Neural cell (in vitro differentiated cells): ENCODE measurements around the gene SND1. TPM values are rescaled to one million over a fixed set of nuclear protein-coding genes. Genes with fewer than 3 reads are reported as not detected.

Experiments used
- H2AFZ ChIP-seq: fragments of 200-600, 300-800 bp; sonication (generic), shearing (Covaris generic); 2 replicates; pipeline ENCODE4 v1.6.0; 2014; ENCODE audit warnings: low read depth, mild to moderate bottlenecking, antibody characterized with exemption, low read length, moderate library complexity
- H3F3A ChIP-seq: fragments of 200-600 bp; shearing (Covaris generic); 2 replicates; pipeline ENCODE4 v1.6.1; 2016; ENCODE audit warnings: mild to moderate bottlenecking, moderate library complexity, mixed read lengths, antibody characterized with exemption, low read length; ENCODE audit not compliant: insufficient read depth, poor library complexity, severe bottlenecking
- H3K27ac ChIP-seq: fragments of 200-600, 300-800 bp; sonication (generic), shearing (Covaris generic); 2 replicates; pipeline ENCODE4 v1.5.1; 2014; ENCODE audit warnings: mild to moderate bottlenecking, low read length, moderate library complexity
- H3K27me3 ChIP-seq: fragments of 300-800, 200-600 bp; sonication (generic), shearing (Covaris generic); 2 replicates; pipeline ENCODE4 v1.6.0; 2014; ENCODE audit warnings: mild to moderate bottlenecking, low read depth, low read length, moderate library complexity; ENCODE audit not compliant: insufficient read depth
- H3K36me3 ChIP-seq: fragments of 300-800, 200-600 bp; sonication (generic), shearing (Covaris generic); 2 replicates; pipeline ENCODE4 v1.5.1; 2014; ENCODE audit warnings: mild to moderate bottlenecking, antibody characterized with exemption, low read length, moderate library complexity; ENCODE audit not compliant: insufficient read depth
- H3K4me2 ChIP-seq: fragments of 300-800, 200-600 bp; sonication (generic), shearing (Covaris generic); 2 replicates; pipeline ENCODE4 v1.6.0; 2014; ENCODE audit warnings: mild to moderate bottlenecking, low read length
- H3K4me3 ChIP-seq: fragments of 300-800, 200-600 bp; sonication (generic), shearing (Covaris generic); 2 replicates; pipeline ENCODE4 v1.5.1; 2014; ENCODE audit warnings: mild to moderate bottlenecking, low read length, moderate library complexity
- H3K79me2 ChIP-seq: fragments of 200-600 bp; shearing (Covaris generic); replicated peaks from 2 replicates; pipeline ENCODE4 v1.6.0; 2014; ENCODE audit warnings: mild to moderate bottlenecking, low read length, moderate library complexity; ENCODE audit not compliant: insufficient read depth
- H3K9ac ChIP-seq: fragments of 300-800, 200-600 bp; sonication (generic), shearing (Covaris generic); 2 replicates; pipeline ENCODE4 v1.6.1; 2016; ENCODE audit warnings: mild to moderate bottlenecking, low read length, mixed read lengths
- H3K9me2 ChIP-seq: fragments of 200-600 bp; shearing (Covaris generic); 2 replicates; pipeline ENCODE4 v1.6.1; 2016; ENCODE audit warnings: mild to moderate bottlenecking, low read length, mixed read lengths; ENCODE audit not compliant: insufficient read depth
- H3K9me3 ChIP-seq: fragments of 200-600, 300-800 bp; sonication (generic), shearing (Covaris generic); 2 replicates; pipeline ENCODE4 v1.6.1; 2016; ENCODE audit warnings: mild to moderate bottlenecking, mixed run types, low read length, moderate library complexity, mixed read lengths
- H4K20me1 ChIP-seq: fragments of 200-600 bp; shearing (Covaris generic); 2 replicates; pipeline ENCODE4 v1.6.1; 2016; ENCODE audit warnings: mild to moderate bottlenecking, mixed run types; ENCODE audit not compliant: insufficient read depth
- CTCF ChIP-seq: fragments of 450-650 bp; IDR thresholded peaks from 2 replicates; pipeline ENCODE4 v1.5.1; 2014; ENCODE audit warnings: antibody characterized with exemption, mild to moderate bottlenecking, moderate library complexity; ENCODE audit not compliant: poor library complexity, severe bottlenecking
- EP300 ChIP-seq: fragments of 450-650 bp; conservative IDR thresholded peaks from 2 replicates; pipeline ENCODE4 v1.6.1; 2014; ENCODE audit warnings: antibody characterized with exemption, mild to moderate bottlenecking, moderate library complexity; ENCODE audit not compliant: poor library complexity, severe bottlenecking
- EZH2 ChIP-seq: fragments of 200-600, 300-800 bp; shearing (Covaris generic), sonication (generic); IDR thresholded peaks from 2 replicates; pipeline ENCODE4 v1.6.1; 2014; ENCODE audit warnings: antibody characterized with exemption, low read length, borderline replicate concordance, mild to moderate bottlenecking; ENCODE audit not compliant: insufficient read depth, poor library complexity, severe bottlenecking
- MXI1 ChIP-seq: fragments of 450-650 bp; conservative IDR thresholded peaks from 2 replicates; pipeline ENCODE4 v1.6.1; 2014; ENCODE audit warnings: antibody characterized with exemption, mild to moderate bottlenecking; ENCODE audit not compliant: poor library complexity, severe bottlenecking
- POLR2AphosphoS5 ChIP-seq: IDR thresholded peaks from 2 replicates; pipeline ENCODE4 v1.6.1; 2012
- RAD21 ChIP-seq: fragments of 450-650 bp; conservative IDR thresholded peaks from 2 replicates; pipeline ENCODE4 v1.6.1; 2014; ENCODE audit warnings: antibody characterized with exemption, mild to moderate bottlenecking, moderate library complexity
- REST ChIP-seq: IDR thresholded peaks from 2 replicates; pipeline ENCODE4 v1.6.1; 2012; ENCODE audit warnings: borderline replicate concordance
- SMC3 ChIP-seq: fragments of 450-650 bp; conservative IDR thresholded peaks from 2 replicates; pipeline ENCODE4 v1.6.1; 2014; ENCODE audit warnings: antibody characterized with exemption, mild to moderate bottlenecking, moderate library complexity; ENCODE audit not compliant: poor library complexity
- TAF1 ChIP-seq: IDR thresholded peaks from 2 replicates; pipeline ENCODE4 v1.6.1; 2012; ENCODE audit warnings: low read depth
- polyA plus RNA-seq: library from polyadenylated mRNA; depleted of rRNA; stranded (reverse); fragments of >200 nt; gene quantifications from 2 replicates; pipeline ENCODE4 v1.2.3, GENCODE V29; 2014

SND1 gene
- polyA plus RNA-seq, 1 donor from 2014 or later, result 37.4 TPM

GRCh38 chr7:127789031-127789430, 137.0 kb downstream of the SND1 start:
- H2AFZ ChIP-seq, result no peak overlapping the region
- TF ChIP-seq EZH2 (no peak), MXI1 (no peak), POLR2AphosphoS5 (no peak), CTCF (no peak), EP300 (no peak), TAF1 (no peak), SMC3 (no peak), RAD21 (no peak), REST (no peak)
- H3K27ac ChIP-seq, result no peak overlapping the region
- H3F3A ChIP-seq, result no peaks in the 10 kb centered on the region
- H3K9me3 ChIP-seq, result no peaks in the 10 kb centered on the region
- H3K27me3 ChIP-seq, result no peaks in the 10 kb centered on the region
- H3K9me2 ChIP-seq, result no peaks in the 10 kb centered on the region
- H3K4me3 ChIP-seq, result no peak overlapping the region
- H3K4me2 ChIP-seq, result no peak overlapping the region
- no peaks in the 10 kb centered on the region for H3K36me3 ChIP-seq
- H3K9ac ChIP-seq, result no peak overlapping the region
- no peaks in the 10 kb centered on the region for H3K79me2 ChIP-seq
- H4K20me1 ChIP-seq, result no peaks in the 10 kb centered on the region

GRCh38 chr7:127791446-127792189, 139.6 kb downstream of the SND1 start:
- Histone ChIP-seq H3K36me3 (no peaks in the 10 kb centered on the region), H3K9ac (no peak overlapping the region), H4K20me1 (no peaks in the 10 kb centered on the region), H3K4me3 (no peak overlapping the region), H3K79me2 (no peaks in the 10 kb centered on the region), H3F3A (no peaks in the 10 kb centered on the region), H3K27ac (no peak overlapping the region), H3K27me3 (no peaks in the 10 kb centered on the region), H3K4me2 (no peak overlapping the region), H2AFZ (no peak overlapping the region), H3K9me2 (no peaks in the 10 kb centered on the region), H3K9me3 (no peaks in the 10 kb centered on the region)
- TF ChIP-seq SMC3 (no peak), EP300 (no peak), EZH2 (no peak), TAF1 (no peak), MXI1 (no peak), CTCF (no peak), REST (no peak), RAD21 (no peak)
